ENCODE results near the gene ISLR2. TPM values are rescaled to one million over a fixed set of nuclear protein-coding genes. Genes with fewer than 3 reads are reported as not detected.

The ISLR2 gene
- total RNA-seq, 1 donor from 2014 or later = 2.1 TPM

DNA sequence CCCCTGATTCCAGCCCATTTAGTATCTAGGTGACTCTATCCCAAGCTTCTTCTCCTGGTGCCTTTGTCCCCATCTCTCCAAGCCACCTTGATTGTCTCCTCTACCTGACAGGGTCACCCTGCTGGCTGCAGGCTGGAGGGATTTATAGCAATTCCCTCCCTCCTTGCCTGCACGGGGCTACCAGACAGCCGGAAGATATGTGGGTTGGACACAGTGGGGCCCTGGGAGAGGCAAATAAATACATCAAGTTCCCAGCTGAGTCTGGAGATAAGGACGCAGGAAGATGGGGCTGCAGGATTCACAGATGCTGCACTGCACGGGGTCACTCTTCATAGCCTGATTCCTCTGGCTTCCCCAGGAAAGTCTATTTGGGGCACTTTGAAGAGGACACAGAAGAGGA is 9.3 kb upstream of the ISLR2 start:
- H3K9ac ChIP-seq (ENCODE audit: low read depth in 1 of 3, low read length in 3 of 3) = no peak overlapping the region
- H3K4me1 ChIP-seq (ENCODE audit: control insufficient read depth in 3 of 3, insufficient read depth in 3 of 3, low read length in 3 of 3) = peaks cover 0 to 2% (median 0%) of the 10 kb centered on the region in 3 donors
- no peaks in the 10 kb centered on the region for H3K9me3 ChIP-seq (ENCODE audit: control insufficient read depth in 3 of 3, low read length in 3 of 3)
- H3K27ac ChIP-seq (ENCODE audit: low read depth, low read length) = no peak overlapping the region
- H3K27me3 ChIP-seq (ENCODE audit: control insufficient read depth in 3 of 3, insufficient read depth in 3 of 3, low read length in 3 of 3) = peaks cover 4 to 40% (median 31%) of the 10 kb centered on the region in 3 donors
- no peaks in the 10 kb centered on the region for H3K36me3 ChIP-seq (ENCODE audit: control insufficient read depth in 3 of 3, insufficient read depth in 3 of 3, low read length in 3 of 3)
- no peak overlapping the region for H3K4me3 ChIP-seq (ENCODE audit: low read length in 3 of 3)

DNA sequence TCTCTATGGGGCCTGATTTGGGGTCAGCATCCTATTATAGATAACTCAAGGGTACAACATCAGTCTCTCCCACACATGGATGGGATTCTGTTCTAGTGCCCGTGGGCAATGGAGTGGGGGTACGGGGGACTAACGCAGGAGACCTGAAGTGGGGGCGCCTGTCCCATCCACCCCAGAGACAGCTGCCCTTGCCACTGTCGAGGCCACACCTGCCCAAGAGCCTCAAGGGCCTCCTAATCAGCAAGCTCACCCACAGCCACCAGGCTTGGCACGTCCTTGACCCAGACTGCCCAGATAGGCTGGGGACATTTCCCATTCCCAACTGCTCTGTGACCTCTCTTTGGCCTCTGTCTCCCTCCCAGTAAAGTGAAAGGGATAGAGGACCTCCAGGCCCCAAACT is 8.5 kb upstream of the ISLR2 start:
- peaks cover 0 to 2% (median 0%) of the 10 kb centered on the region in 3 donors for H3K4me1 ChIP-seq (ENCODE audit: control insufficient read depth in 3 of 3, insufficient read depth in 3 of 3, low read length in 3 of 3)
- H3K27me3 ChIP-seq (ENCODE audit: control insufficient read depth in 3 of 3, insufficient read depth in 3 of 3, low read length in 3 of 3) = peaks cover 8 to 44% (median 35%) of the 10 kb centered on the region in 3 donors
- no peak overlapping the region for H3K9ac ChIP-seq (ENCODE audit: low read depth in 1 of 3, low read length in 3 of 3)
- no peaks in the 10 kb centered on the region for H3K36me3 ChIP-seq (ENCODE audit: control insufficient read depth in 3 of 3, insufficient read depth in 3 of 3, low read length in 3 of 3)
- H3K9me3 ChIP-seq (ENCODE audit: control insufficient read depth in 3 of 3, low read length in 3 of 3) = no peaks in the 10 kb centered on the region
- no peak overlapping the region for H3K4me3 ChIP-seq (ENCODE audit: low read length in 3 of 3)
- H3K27ac ChIP-seq (ENCODE audit: low read depth, low read length) = no peak overlapping the region

- Histone ChIP-seq H3K4me3 (ENCODE audit: low read length in 3 of 3) (no peak overlapping the region), H3K27ac (ENCODE audit: low read depth, low read length) (no peak overlapping the region), H3K36me3 (ENCODE audit: control insufficient read depth in 3 of 3, insufficient read depth in 3 of 3, low read length in 3 of 3) (no peaks in the 10 kb centered on the region), H3K9ac (ENCODE audit: low read depth in 1 of 3, low read length in 3 of 3) (no peak overlapping the region), H3K27me3 (ENCODE audit: control insufficient read depth in 3 of 3, insufficient read depth in 3 of 3, low read length in 3 of 3) (peaks cover 14 to 46% (median 39%) of the 10 kb centered on the region in 3 donors), H3K9me3 (ENCODE audit: control insufficient read depth in 3 of 3, low read length in 3 of 3) (no peaks in the 10 kb centered on the region), H3K4me1 (ENCODE audit: control insufficient read depth in 3 of 3, insufficient read depth in 3 of 3, low read length in 3 of 3) (peaks cover 0 to 4% (median 2%) of the 10 kb centered on the region in 3 donors)
Measured at GRCh38 chr15:74122403-74123130, 7.8 kb upstream of the ISLR2 start.

GRCh38 chr15:74123131-74123429 is 7.3 kb upstream of the ISLR2 start:
- Histone ChIP-seq H3K4me1 (ENCODE audit: control insufficient read depth in 3 of 3, insufficient read depth in 3 of 3, low read length in 3 of 3) (peaks cover 3 to 10% (median 8%) of the 10 kb centered on the region in 3 donors), H3K9ac (ENCODE audit: low read depth in 1 of 3, low read length in 3 of 3) (no peak overlapping the region), H3K27me3 (ENCODE audit: control insufficient read depth in 3 of 3, insufficient read depth in 3 of 3, low read length in 3 of 3) (peaks cover 19 to 49% (median 44%) of the 10 kb centered on the region in 3 donors), H3K27ac (ENCODE audit: low read depth, low read length) (no peak overlapping the region), H3K4me3 (ENCODE audit: low read length in 3 of 3) (no peak overlapping the region), H3K9me3 (ENCODE audit: control insufficient read depth in 3 of 3, low read length in 3 of 3) (no peaks in the 10 kb centered on the region), H3K36me3 (ENCODE audit: control insufficient read depth in 3 of 3, insufficient read depth in 3 of 3, low read length in 3 of 3) (no peaks in the 10 kb centered on the region)

DNA sequence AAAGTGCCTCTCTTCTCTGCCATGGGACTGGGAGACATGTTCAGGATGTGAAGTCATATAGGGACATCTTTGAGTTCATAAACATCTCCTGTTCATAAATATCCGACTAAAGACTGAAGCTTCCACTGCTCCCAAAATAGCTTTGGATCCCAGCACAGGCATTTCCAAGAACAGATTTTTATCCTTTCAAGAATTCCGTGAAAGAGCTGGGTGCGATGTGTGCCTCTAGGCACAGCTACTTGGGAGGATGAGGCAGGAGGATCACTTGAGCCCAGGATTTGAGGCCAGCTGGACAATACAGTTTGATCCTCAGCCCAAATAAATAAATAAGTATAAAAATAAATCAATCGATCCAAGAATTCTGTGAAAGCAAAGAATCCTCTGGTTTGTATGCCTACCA is 6.7 kb upstream of the ISLR2 start:
- no peak overlapping the region for H3K4me3 ChIP-seq (ENCODE audit: low read length in 3 of 3)
- H3K27ac ChIP-seq (ENCODE audit: low read depth, low read length) = no peak overlapping the region
- H3K27me3 ChIP-seq (ENCODE audit: control insufficient read depth in 3 of 3, insufficient read depth in 3 of 3, low read length in 3 of 3) = peaks cover 23 to 55% (median 50%) of the 10 kb centered on the region in 3 donors
- H3K9ac ChIP-seq (ENCODE audit: low read depth in 1 of 3, low read length in 3 of 3) = no peak overlapping the region
- no peaks in the 10 kb centered on the region for H3K36me3 ChIP-seq (ENCODE audit: control insufficient read depth in 3 of 3, insufficient read depth in 3 of 3, low read length in 3 of 3)
- H3K4me1 ChIP-seq (ENCODE audit: control insufficient read depth in 3 of 3, insufficient read depth in 3 of 3, low read length in 3 of 3) = peaks cover 3 to 14% (median 12%) of the 10 kb centered on the region in 3 donors
- no peaks in the 10 kb centered on the region for H3K9me3 ChIP-seq (ENCODE audit: control insufficient read depth in 3 of 3, low read length in 3 of 3)

DNA sequence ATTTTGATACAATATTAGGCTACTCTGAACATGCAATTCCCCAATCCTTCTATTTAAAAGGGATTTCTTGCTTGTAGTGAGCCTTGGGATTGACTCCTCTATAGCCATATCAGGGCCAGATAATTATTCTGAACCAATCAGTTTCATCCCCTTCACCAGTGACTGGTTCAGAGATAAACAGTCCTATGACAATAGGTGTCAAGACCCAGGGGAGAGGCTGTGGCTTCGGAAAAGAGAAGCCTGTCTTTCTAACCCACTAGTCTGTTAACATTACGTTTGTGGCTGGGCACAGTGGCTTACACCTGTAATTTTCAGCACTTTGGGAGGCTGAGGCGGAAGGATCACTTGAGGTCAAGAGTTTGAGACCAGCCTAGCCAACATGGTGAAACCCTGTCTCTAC is 6.2 kb upstream of the ISLR2 start:
- H3K36me3 ChIP-seq (ENCODE audit: control insufficient read depth in 3 of 3, insufficient read depth in 3 of 3, low read length in 3 of 3) = no peaks in the 10 kb centered on the region
- H3K4me3 ChIP-seq (ENCODE audit: low read length in 3 of 3) = no peak overlapping the region
- no peak overlapping the region for H3K9ac ChIP-seq (ENCODE audit: low read depth in 1 of 3, low read length in 3 of 3)
- H3K27me3 ChIP-seq (ENCODE audit: control insufficient read depth in 3 of 3, insufficient read depth in 3 of 3, low read length in 3 of 3) = peaks cover 27 to 61% (median 56%) of the 10 kb centered on the region in 3 donors
- peaks cover 7 to 17% (median 12%) of the 10 kb centered on the region in 3 donors for H3K4me1 ChIP-seq (ENCODE audit: control insufficient read depth in 3 of 3, insufficient read depth in 3 of 3, low read length in 3 of 3)
- no peak overlapping the region for H3K27ac ChIP-seq (ENCODE audit: low read depth, low read length)
- H3K9me3 ChIP-seq (ENCODE audit: control insufficient read depth in 3 of 3, low read length in 3 of 3) = no peaks in the 10 kb centered on the region

DNA sequence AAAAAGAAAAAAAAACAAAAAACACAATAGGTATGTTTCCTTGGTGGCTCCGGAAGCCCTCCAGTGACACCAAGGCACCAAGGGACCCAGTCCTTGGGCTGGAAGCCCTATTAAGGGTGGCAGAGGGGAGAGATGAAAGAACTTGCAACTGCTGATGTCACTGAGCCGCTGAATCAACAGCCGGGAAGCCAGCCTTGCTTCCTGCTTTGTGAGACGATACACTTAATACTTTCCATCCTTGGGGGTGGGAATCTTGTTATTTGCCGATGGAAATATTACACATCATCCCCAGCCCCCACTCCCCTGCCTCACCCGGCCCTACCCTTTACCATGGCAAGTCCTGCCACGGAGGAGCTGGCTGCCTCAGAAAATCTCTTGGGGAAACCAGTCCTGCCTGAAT is 5.6 kb upstream of the ISLR2 start:
- peaks cover 33 to 66% (median 61%) of the 10 kb centered on the region in 3 donors for H3K27me3 ChIP-seq (ENCODE audit: control insufficient read depth in 3 of 3, insufficient read depth in 3 of 3, low read length in 3 of 3)
- no peaks in the 10 kb centered on the region for H3K36me3 ChIP-seq (ENCODE audit: control insufficient read depth in 3 of 3, insufficient read depth in 3 of 3, low read length in 3 of 3)
- peaks cover 13 to 23% (median 18%) of the 10 kb centered on the region in 3 donors for H3K4me1 ChIP-seq (ENCODE audit: control insufficient read depth in 3 of 3, insufficient read depth in 3 of 3, low read length in 3 of 3)
- H3K9me3 ChIP-seq (ENCODE audit: control insufficient read depth in 3 of 3, low read length in 3 of 3) = no peaks in the 10 kb centered on the region
- no peak overlapping the region for H3K9ac ChIP-seq (ENCODE audit: low read depth in 1 of 3, low read length in 3 of 3)
- H3K27ac ChIP-seq (ENCODE audit: low read depth, low read length) = no peak overlapping the region
- no peak overlapping the region for H3K4me3 ChIP-seq (ENCODE audit: low read length in 3 of 3)

DNA sequence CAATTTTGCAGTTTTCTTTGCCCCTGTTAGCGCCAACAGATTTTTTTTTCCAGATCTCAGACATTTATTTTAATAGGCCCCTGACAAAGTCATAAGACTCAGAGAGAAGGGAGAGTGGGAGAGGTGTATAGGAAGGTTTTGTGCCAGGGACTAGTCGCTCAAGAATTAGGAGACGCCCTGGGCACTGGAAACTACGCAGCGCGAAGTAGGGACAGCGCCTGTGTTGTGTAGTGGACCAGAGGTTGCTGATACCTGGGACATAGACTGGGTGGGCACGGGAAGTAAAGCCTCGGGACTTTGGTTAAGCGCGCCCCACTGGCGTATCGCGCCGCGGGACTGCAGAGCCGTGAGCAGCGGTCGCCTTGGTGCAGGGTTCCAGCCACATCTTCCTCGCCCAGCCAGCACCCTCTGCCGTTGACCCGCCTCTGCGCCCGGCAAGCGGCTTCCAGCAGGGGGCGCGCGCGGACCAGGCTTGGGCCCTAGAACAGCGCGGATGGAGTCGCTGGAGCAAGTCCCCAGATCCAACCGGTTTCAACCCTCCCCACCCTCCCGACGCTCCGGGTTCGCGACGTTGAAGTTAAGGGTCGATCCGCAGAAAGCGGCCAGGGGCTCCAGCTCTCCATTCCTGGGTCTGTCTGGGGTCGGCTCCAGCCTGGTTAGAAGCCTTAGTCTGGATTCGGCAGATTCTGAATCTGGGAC is 3.0 kb upstream of the ISLR2 start:
- Histone ChIP-seq H3K36me3 (ENCODE audit: control insufficient read depth in 3 of 3, insufficient read depth in 3 of 3, low read length in 3 of 3) (no peaks in the 10 kb centered on the region), H3K27me3 (ENCODE audit: control insufficient read depth in 3 of 3, insufficient read depth in 3 of 3, low read length in 3 of 3) (peaks cover 57 to 75% (median 72%) of the 10 kb centered on the region in 3 donors), H3K4me3 (ENCODE audit: low read length in 3 of 3) (peak overlapping the region; percentile 59 to 70 (median 70)), H3K27ac (ENCODE audit: low read depth, low read length) (no peak overlapping the region), H3K9me3 (ENCODE audit: control insufficient read depth in 3 of 3, low read length in 3 of 3) (no peaks in the 10 kb centered on the region), H3K4me1 (ENCODE audit: control insufficient read depth in 3 of 3, insufficient read depth in 3 of 3, low read length in 3 of 3) (peaks cover 18 to 28% (median 27%) of the 10 kb centered on the region in 3 donors), H3K9ac (ENCODE audit: low read depth in 1 of 3, low read length in 3 of 3) (peak overlapping the region in 2 of 3 donors; percentile 38 to 50)

- peaks cover 64 to 81% (median 77%) of the 10 kb centered on the region in 3 donors for H3K27me3 ChIP-seq (ENCODE audit: control insufficient read depth in 3 of 3, insufficient read depth in 3 of 3, low read length in 3 of 3)
- peak overlapping the region; percentile 38 to 50 (median 43) for H3K9ac ChIP-seq (ENCODE audit: low read depth in 1 of 3, low read length in 3 of 3)
Measured at GRCh38 chr15:74127954-74128784, 2.2 kb upstream of the ISLR2 start.

More at GRCh38 chr15:74127954-74128784, 2.2 kb upstream of the ISLR2 start:
- H3K27ac ChIP-seq (ENCODE audit: low read depth, low read length) = no peak overlapping the region
- H3K9me3 ChIP-seq (ENCODE audit: control insufficient read depth in 3 of 3, low read length in 3 of 3) = no peaks in the 10 kb centered on the region
- H3K4me3 ChIP-seq (ENCODE audit: low read length in 3 of 3) = peak overlapping the region; percentile 59 to 70 (median 70)
- H3K4me1 ChIP-seq (ENCODE audit: control insufficient read depth in 3 of 3, insufficient read depth in 3 of 3, low read length in 3 of 3) = peaks cover 18 to 36% (median 32%) of the 10 kb centered on the region in 3 donors
- no peaks in the 10 kb centered on the region for H3K36me3 ChIP-seq (ENCODE audit: control insufficient read depth in 3 of 3, insufficient read depth in 3 of 3, low read length in 3 of 3)
